Upper lobe of left lung (tissue), 4 donors: ENCODE data around the gene MXD3.

Experiments used
- POLR2A ChIP-seq, 4 donors: fragments of 450-650 bp; IDR thresholded peaks; one replicate each; pipeline ENCODE4 v1.5.1; 2016 to 2017; ENCODE audit warnings: antibody characterized with exemption in 4 of 4, mild to moderate bottlenecking in 2 of 4
- POLR2AphosphoS5 ChIP-seq, 2 donors: sonication (generic); formaldehyde crosslinking; IDR thresholded peaks; one replicate each; pipeline ENCODE4 v1.5.1; 2017; ENCODE audit warnings: antibody characterized with exemption in 2 of 2
- TF ChIP-seq, protein P1 (sequence below), 6 experiments: fragments of 450-650 bp in 4 of 6; fragments of 200-600 bp in 2 of 6; sonication (generic) in 2 of 6; IDR thresholded peaks; one replicate each; pipeline ENCODE4 v1.5.1; 2016 to 2019; ENCODE audit warnings: antibody characterized with exemption in 6 of 6

DNA sequence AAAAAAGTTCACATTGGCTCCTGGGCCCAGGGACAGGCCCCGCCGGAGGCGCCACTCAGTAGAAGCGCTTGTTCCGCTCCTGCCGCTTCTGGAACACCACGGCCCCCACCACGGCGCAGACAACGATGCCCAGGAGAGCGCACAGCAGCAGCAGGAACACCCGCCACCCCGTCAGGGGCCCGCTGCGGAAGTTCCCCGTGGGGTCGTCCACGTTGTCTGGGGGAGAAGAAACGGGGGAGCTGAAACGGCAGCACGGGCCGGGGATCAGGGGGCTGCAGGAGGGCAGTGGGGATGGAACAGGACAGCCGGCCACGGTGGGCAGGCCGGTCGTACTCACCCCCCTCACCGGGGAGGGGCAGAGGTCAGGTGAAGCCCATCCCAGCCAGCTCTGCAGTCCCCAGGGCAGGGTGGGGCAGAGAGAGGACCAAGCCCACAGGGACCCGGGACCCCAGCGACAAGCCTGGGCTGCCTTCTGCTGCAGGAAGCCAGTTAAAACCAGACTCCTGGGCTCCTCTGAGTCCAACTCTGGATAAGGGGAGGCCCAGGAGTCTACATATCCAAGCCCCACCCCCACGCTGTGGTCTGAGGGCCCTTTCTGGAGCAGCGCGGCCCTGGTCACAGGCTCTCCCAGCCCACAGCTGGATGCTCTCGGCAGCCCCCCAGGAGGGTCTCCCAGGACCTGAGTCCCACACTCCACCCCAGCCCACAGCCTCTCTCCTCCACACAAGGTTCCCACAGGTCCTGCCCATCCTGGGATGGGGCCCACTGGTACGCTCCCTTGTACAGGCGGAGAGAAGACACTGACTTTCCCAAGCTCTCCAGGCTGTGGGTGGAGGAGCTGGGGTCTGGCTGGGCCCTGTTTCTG lies 20.6 kb upstream of the MXD3 start:
- TF ChIP-seq POLR2A (IDR thresholded peaks at IDR 0.05) = no peak
- TF ChIP-seq, protein P1, sequence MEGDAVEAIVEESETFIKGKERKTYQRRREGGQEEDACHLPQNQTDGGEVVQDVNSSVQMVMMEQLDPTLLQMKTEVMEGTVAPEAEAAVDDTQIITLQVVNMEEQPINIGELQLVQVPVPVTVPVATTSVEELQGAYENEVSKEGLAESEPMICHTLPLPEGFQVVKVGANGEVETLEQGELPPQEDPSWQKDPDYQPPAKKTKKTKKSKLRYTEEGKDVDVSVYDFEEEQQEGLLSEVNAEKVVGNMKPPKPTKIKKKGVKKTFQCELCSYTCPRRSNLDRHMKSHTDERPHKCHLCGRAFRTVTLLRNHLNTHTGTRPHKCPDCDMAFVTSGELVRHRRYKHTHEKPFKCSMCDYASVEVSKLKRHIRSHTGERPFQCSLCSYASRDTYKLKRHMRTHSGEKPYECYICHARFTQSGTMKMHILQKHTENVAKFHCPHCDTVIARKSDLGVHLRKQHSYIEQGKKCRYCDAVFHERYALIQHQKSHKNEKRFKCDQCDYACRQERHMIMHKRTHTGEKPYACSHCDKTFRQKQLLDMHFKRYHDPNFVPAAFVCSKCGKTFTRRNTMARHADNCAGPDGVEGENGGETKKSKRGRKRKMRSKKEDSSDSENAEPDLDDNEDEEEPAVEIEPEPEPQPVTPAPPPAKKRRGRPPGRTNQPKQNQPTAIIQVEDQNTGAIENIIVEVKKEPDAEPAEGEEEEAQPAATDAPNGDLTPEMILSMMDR (IDR thresholded peaks at IDR 0.05) = no peak
- no peak for TF ChIP-seq POLR2AphosphoS5 (IDR thresholded peaks at IDR 0.05)
